Caco-2 (cell line): ENCODE results near the gene MPND. TPM values are rescaled to one million over a fixed set of nuclear protein-coding genes. Genes with fewer than 3 reads are reported as not detected.

Source experiments
- BruUV-seq: library from RNA; stranded (reverse); fragments of 400-500 nt; replicated peaks from 2 replicates; lab custom pipeline; 2021; lab: Mats Ljungman, UMichigan
- CTCF ChIA-PET: fragments of 300-600 bp; sonication (Branson Sonifier 250); formaldehyde crosslinking; loops from one replicate; lab custom pipeline; 2022; ENCODE audit warnings: antibody characterized with exemption; lab: Charles Lee
- POLR2A ChIA-PET: fragments of 300-600 bp; sonication (Branson Sonifier 250); formaldehyde crosslinking; loops from one replicate; lab custom pipeline; 2022; ENCODE audit warnings: antibody characterized with exemption; lab: Charles Lee
- DNase-seq, 2 experiments: peaks; one replicate each; pipeline versions ENCODE4 v3.0.0 to v3.0.0-alpha.2; 2020 to 2022
- H3K27me3 ChIP-seq: replicated peaks from 2 replicates; pipeline ENCODE4 v1.6.0; 2011; ENCODE audit warnings: low read length; ENCODE audit not compliant: control insufficient read depth, insufficient read depth
- H3K36me3 ChIP-seq: 2 replicates; pipeline ENCODE4 v1.5.1; 2011; ENCODE audit warnings: low read length; ENCODE audit not compliant: control insufficient read depth, insufficient read depth
- H3K4me1 ChIP-seq: fragments of 250-450 bp; sonication (Bioruptor Pico); 2 replicates; pipeline ENCODE4 v1.5.1; 2020; ENCODE audit warnings: mild to moderate bottlenecking
- H3K4me3 ChIP-seq: 2 replicates; pipeline ENCODE4 v1.5.1; 2011; ENCODE audit warnings: low read depth, mild to moderate bottlenecking, control low read depth, low read length
- H3K9me3 ChIP-seq: fragments of 250-450 bp; sonication (Bioruptor Pico); 2 replicates; pipeline ENCODE4 v1.5.1; 2020; ENCODE audit warnings: mild to moderate bottlenecking, moderate library complexity
- H3K27ac Mint-ChIP-seq: one replicate; pipeline ENCODE4 v1.8.0; 2022; ENCODE audit warnings: mixed read lengths; ENCODE audit not compliant: unreplicated experiment
- H3K27me3 Mint-ChIP-seq: one replicate; pipeline ENCODE4 v1.8.0; 2022; ENCODE audit warnings: mixed read lengths; ENCODE audit not compliant: insufficient read depth, unreplicated experiment
- H3K36me3 Mint-ChIP-seq: one replicate; pipeline ENCODE4 v1.8.0; 2022; ENCODE audit warnings: mild to moderate bottlenecking, mixed read lengths; ENCODE audit not compliant: insufficient read depth, unreplicated experiment
- H3K4me1 Mint-ChIP-seq: one replicate; pipeline ENCODE4 v1.8.0; 2022; ENCODE audit warnings: low read depth, mixed read lengths; ENCODE audit not compliant: unreplicated experiment
- H3K4me3 Mint-ChIP-seq: one replicate; pipeline ENCODE4 v1.8.0; 2022; ENCODE audit warnings: mild to moderate bottlenecking, moderate library complexity, mixed read lengths; ENCODE audit not compliant: unreplicated experiment
- H3K9me3 Mint-ChIP-seq: one replicate; pipeline ENCODE4 v1.8.0; 2022; ENCODE audit warnings: mixed read lengths; ENCODE audit not compliant: unreplicated experiment
- CTCF ChIP-seq, 2 experiments: fragments of 200-600 bp in 1 of 2; IDR thresholded peaks; 1 replicate in 1 of 2; 2 replicates in 1 of 2; pipeline versions ENCODE4 v1.5.1 to v1.8.0; 2011 to 2022; ENCODE audit warnings: antibody characterized with exemption in 1 of 2, control low read depth in 1 of 2, inconsistent platforms in 1 of 2, low read depth in 1 of 2, low read length in 1 of 2, mild to moderate bottlenecking in 1 of 2, moderate library complexity in 1 of 2; ENCODE audit not compliant: insufficient read depth in 1 of 2, severe bottlenecking in 1 of 2, unreplicated experiment in 1 of 2
- intact Hi-C: fragments of 100-400 bp; cut with micrococcal nuclease; formaldehyde crosslinking; loops from one replicate; pipeline ENCODE4 v1.10.0; 2022; ENCODE audit not compliant: unreplicated experiment
- total RNA-seq: library from RNA; stranded (reverse); gene quantifications from 2 replicates; pipeline ENCODE4 v1.2.3, GENCODE V29; 2022

MPND gene
- total RNA-seq, 1 experiment from 2014 or later: 35.7 TPM

- intact Hi-C loops: no loop called here
- peaks cover 55% of the 10 kb centered on the region for H3K36me3 Mint-ChIP-seq
- no peaks in the 10 kb centered on the region for H3K9me3 Mint-ChIP-seq
- H3K4me3 Mint-ChIP-seq: peak overlapping the region; percentile 22
- no peak for TF ChIP-seq CTCF (IDR thresholded peaks at IDR 0.05; ENCODE audit: insufficient read depth in 1 of 2, low read depth in 1 of 2, low read length in 1 of 2, severe bottlenecking in 1 of 2, unreplicated experiment in 1 of 2)
- POLR2A ChIA-PET: interaction anchor here (0.6 kb wide), 1 partner anchor 13 kb away, joined by 3 read pairs; no protein-coding TSS in a partner anchor
- no TSS peak for BruUV-seq
- Histone ChIP-seq H3K4me3 (no peak overlapping the region), H3K4me1 (peaks cover 41% of the 10 kb centered on the region), H3K36me3 (peaks cover 3% of the 10 kb centered on the region), H3K9me3 (no peaks in the 10 kb centered on the region), H3K27me3 (no peaks in the 10 kb centered on the region)
- peak overlapping the region; percentile 72 for H3K27ac Mint-ChIP-seq
- DNase-seq: no peak
- CTCF ChIA-PET: interaction anchor here (0.7 to 1.0 kb wide), 4 partner anchors 14 to 122 kb away, joined by 3 read pairs; no protein-coding TSS in a partner anchor
- H3K4me1 Mint-ChIP-seq: peaks cover 23% of the 10 kb centered on the region
- no peaks in the 10 kb centered on the region for H3K27me3 Mint-ChIP-seq
Measured at GRCh38 chr19:4389064-4389375, 45.7 kb downstream of the MPND start.

- BruUV-seq: TSS peak; percentile 11
- peak overlapping the region; percentile 22 for H3K4me3 Mint-ChIP-seq
Measured at GRCh38 chr19:4389511-4390016, 46.2 kb downstream of the MPND start.

GRCh38 chr19:4390017-4390566, 46.7 kb downstream of the MPND start:
- H3K27me3 Mint-ChIP-seq: no peaks in the 10 kb centered on the region
- H3K27me3 ChIP-seq: no peaks in the 10 kb centered on the region
- H3K27ac Mint-ChIP-seq: peak overlapping the region; percentile 53
- H3K36me3 ChIP-seq: peaks cover 3% of the 10 kb centered on the region
- H3K4me1 Mint-ChIP-seq: peaks cover 29% of the 10 kb centered on the region
- H3K36me3 Mint-ChIP-seq: peaks cover 57% of the 10 kb centered on the region
- H3K4me1 ChIP-seq: peaks cover 41% of the 10 kb centered on the region
- H3K9me3 ChIP-seq: no peaks in the 10 kb centered on the region
- ChIA-PET POLR2A (interaction anchor here (0.9 to 1.8 kb wide), 4 partner anchors 10 to 47 kb away, joined by 4 to 21 read pairs (median 7); partner anchors contain the start of genes CHAF1A and SH3GL1), CTCF (interaction anchor here (0.7 to 2.2 kb wide), 5 partner anchors 10 to 123 kb away, joined by 6 to 21 read pairs (median 7); partner anchors contain the start of gene SH3GL1)
- H3K4me3 Mint-ChIP-seq: peak overlapping the region; percentile 46
- no peaks in the 10 kb centered on the region for H3K9me3 Mint-ChIP-seq
- H3K4me3 ChIP-seq: no peak overlapping the region
- DNase-seq: no peak
- BruUV-seq: no TSS peak
- no peak for TF ChIP-seq CTCF (IDR thresholded peaks at IDR 0.05; ENCODE audit: insufficient read depth in 1 of 2, low read depth in 1 of 2, low read length in 1 of 2, severe bottlenecking in 1 of 2, unreplicated experiment in 1 of 2)
- intact Hi-C loops: no loop called here

More at GRCh38 chr19:4389511-4390016, 46.2 kb downstream of the MPND start:
- Mint-ChIP-seq H3K27ac (no peak overlapping the region), H3K9me3 (no peaks in the 10 kb centered on the region), H3K27me3 (no peaks in the 10 kb centered on the region), H3K36me3 (peaks cover 57% of the 10 kb centered on the region), H3K4me1 (peaks cover 28% of the 10 kb centered on the region)
- no peaks in the 10 kb centered on the region for H3K9me3 ChIP-seq
- TF ChIP-seq CTCF (IDR thresholded peaks at IDR 0.05; ENCODE audit: insufficient read depth in 1 of 2, low read depth in 1 of 2, low read length in 1 of 2, severe bottlenecking in 1 of 2, unreplicated experiment in 1 of 2): no peak
- peaks cover 3% of the 10 kb centered on the region for H3K36me3 ChIP-seq
- H3K4me3 ChIP-seq: no peak overlapping the region
- POLR2A ChIA-PET: no interaction called here
- intact Hi-C loops: no loop called here
- peaks cover 41% of the 10 kb centered on the region for H3K4me1 ChIP-seq
- DNase-seq: no peak
- H3K27me3 ChIP-seq: no peaks in the 10 kb centered on the region
- CTCF ChIA-PET: interaction anchor here (2.2 kb wide), 1 partner anchor 14 kb away, joined by 21 read pairs; no protein-coding TSS in a partner anchor
